HG02981 (cell line): Measurements from ENCODE around the gene PSMB7.

Experiments
- ATAC-seq: cut with Tn5 transposase; IDR thresholded peaks from one replicate; pipeline ENCODE4 v1.9.1; 2021; ENCODE audit warnings: mild to moderate bottlenecking, moderate library complexity; ENCODE audit not compliant: unreplicated experiment

The PSMB7 gene

GRCh38 chr9:124384846-124385245 lies 30.4 kb downstream of the PSMB7 start:
- no peak for ATAC-seq

- ATAC-seq: no peak
Measured at GRCh38 chr9:124384210-124384609, 31.0 kb downstream of the PSMB7 start.

- ATAC-seq: no peak
Measured at GRCh38 chr9:124381170-124381945, 33.9 kb downstream of the PSMB7 start.

- ATAC-seq: no peak
Measured at GRCh38 chr9:124377551-124378406, 37.5 kb downstream of the PSMB7 start.

- ATAC-seq: no peak
Measured at GRCh38 chr9:124376329-124376728, 38.9 kb downstream of the PSMB7 start.

GRCh38 chr9:124375726-124376125 lies 39.5 kb downstream of the PSMB7 start:
- no peak for ATAC-seq

- ATAC-seq: no peak
Measured at GRCh38 chr9:124373851-124374250, 41.4 kb downstream of the PSMB7 start.

GRCh38 chr9:124373386-124373785 lies 41.9 kb downstream of the PSMB7 start:
- ATAC-seq: no peak

GRCh38 chr9:124372038-124372437 lies 43.2 kb downstream of the PSMB7 start:
- no peak for ATAC-seq

- ATAC-seq: no peak
Measured at GRCh38 chr9:124370896-124371582, 44.2 kb downstream of the PSMB7 start.

GRCh38 chr9:124369231-124369797 lies 45.9 kb downstream of the PSMB7 start:
- no peak for ATAC-seq

GRCh38 chr9:124368692-124369091 lies 46.5 kb downstream of the PSMB7 start:
- no peak for ATAC-seq

- no peak for ATAC-seq
Measured at GRCh38 chr9:124366476-124367220, 48.6 kb downstream of the PSMB7 start.

- no peak for ATAC-seq
Measured at GRCh38 chr9:124365036-124365435, 50.2 kb downstream of the PSMB7 start.

GRCh38 chr9:124364141-124364540 lies 51.1 kb downstream of the PSMB7 start:
- no peak for ATAC-seq

GRCh38 chr9:124363326-124364096 lies 51.7 kb downstream of the PSMB7 start:
- no peak for ATAC-seq

- no peak for ATAC-seq
Measured at GRCh38 chr9:124361128-124361527, 54.1 kb downstream of the PSMB7 start.

GRCh38 chr9:124359855-124360678 lies 55.2 kb downstream of the PSMB7 start:
- no peak for ATAC-seq

GRCh38 chr9:124359426-124359825 lies 55.8 kb downstream of the PSMB7 start:
- ATAC-seq: no peak
